Upper lobe of left lung (tissue), 4 donors: ENCODE measurements around the gene TMEM225B.

Source experiments
- EP300 ChIP-seq, 4 donors: sonication (generic); formaldehyde crosslinking; IDR thresholded peaks; one replicate each; pipeline ENCODE4 v1.5.1; 2017; ENCODE audit warnings: antibody characterized with exemption in 4 of 4, control low read depth in 2 of 4
- POLR2A ChIP-seq, 4 donors: fragments of 450-650 bp; IDR thresholded peaks; one replicate each; pipeline ENCODE4 v1.5.1; 2016 to 2017; ENCODE audit warnings: antibody characterized with exemption in 4 of 4, mild to moderate bottlenecking in 2 of 4
- POLR2AphosphoS5 ChIP-seq, 2 donors: sonication (generic); formaldehyde crosslinking; IDR thresholded peaks; one replicate each; pipeline ENCODE4 v1.5.1; 2017; ENCODE audit warnings: antibody characterized with exemption in 2 of 2
- TF ChIP-seq, protein P1 (sequence below), 6 experiments: fragments of 450-650 bp in 4 of 6; fragments of 200-600 bp in 2 of 6; sonication (generic) in 2 of 6; IDR thresholded peaks; one replicate each; pipeline ENCODE4 v1.5.1; 2016 to 2019; ENCODE audit warnings: antibody characterized with exemption in 6 of 6

DNA sequence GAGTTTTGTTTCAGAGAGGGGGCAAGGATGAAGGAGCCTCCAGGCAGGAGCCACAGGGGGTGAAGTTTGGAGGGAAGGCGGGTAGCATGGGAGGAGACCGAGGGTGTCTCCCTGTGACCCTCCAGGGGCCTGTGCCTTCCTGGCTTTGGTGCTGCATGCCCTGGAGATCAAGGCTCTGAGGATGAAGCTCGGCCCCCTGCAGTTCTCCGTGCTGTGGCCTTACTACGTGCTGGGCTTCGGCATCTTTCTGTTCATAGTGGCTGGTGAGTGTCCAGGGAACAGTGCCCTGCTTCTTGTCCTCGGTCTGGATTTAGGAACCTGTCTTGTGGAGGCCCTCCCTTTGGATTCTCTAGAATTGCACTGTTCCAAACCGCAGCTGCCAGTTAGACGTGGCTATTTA lies 9.5 kb downstream of the TMEM225B start:
- TF ChIP-seq, protein P1, sequence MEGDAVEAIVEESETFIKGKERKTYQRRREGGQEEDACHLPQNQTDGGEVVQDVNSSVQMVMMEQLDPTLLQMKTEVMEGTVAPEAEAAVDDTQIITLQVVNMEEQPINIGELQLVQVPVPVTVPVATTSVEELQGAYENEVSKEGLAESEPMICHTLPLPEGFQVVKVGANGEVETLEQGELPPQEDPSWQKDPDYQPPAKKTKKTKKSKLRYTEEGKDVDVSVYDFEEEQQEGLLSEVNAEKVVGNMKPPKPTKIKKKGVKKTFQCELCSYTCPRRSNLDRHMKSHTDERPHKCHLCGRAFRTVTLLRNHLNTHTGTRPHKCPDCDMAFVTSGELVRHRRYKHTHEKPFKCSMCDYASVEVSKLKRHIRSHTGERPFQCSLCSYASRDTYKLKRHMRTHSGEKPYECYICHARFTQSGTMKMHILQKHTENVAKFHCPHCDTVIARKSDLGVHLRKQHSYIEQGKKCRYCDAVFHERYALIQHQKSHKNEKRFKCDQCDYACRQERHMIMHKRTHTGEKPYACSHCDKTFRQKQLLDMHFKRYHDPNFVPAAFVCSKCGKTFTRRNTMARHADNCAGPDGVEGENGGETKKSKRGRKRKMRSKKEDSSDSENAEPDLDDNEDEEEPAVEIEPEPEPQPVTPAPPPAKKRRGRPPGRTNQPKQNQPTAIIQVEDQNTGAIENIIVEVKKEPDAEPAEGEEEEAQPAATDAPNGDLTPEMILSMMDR (IDR thresholded peaks at IDR 0.05): no peak
- TF ChIP-seq POLR2A (IDR thresholded peaks at IDR 0.05) (no peak), EP300 (IDR thresholded peaks at IDR 0.05) (no peak), POLR2AphosphoS5 (IDR thresholded peaks at IDR 0.05) (no peak)
